ENCODE measurements around the gene NQO2. TPM values are rescaled to one million over a fixed set of nuclear protein-coding genes. Genes with fewer than 3 reads are reported as not detected.
A peak's percentile ranks its signal among the peaks of the same experiment; 100 is the strongest.

NQO2 gene
- total and polyA plus RNA-seq, 2 of the 13 experiments (the other 11 are each of a cell fraction or from before 2014, with no cell fraction given), result 32.2 to 56.5 TPM

DNA sequence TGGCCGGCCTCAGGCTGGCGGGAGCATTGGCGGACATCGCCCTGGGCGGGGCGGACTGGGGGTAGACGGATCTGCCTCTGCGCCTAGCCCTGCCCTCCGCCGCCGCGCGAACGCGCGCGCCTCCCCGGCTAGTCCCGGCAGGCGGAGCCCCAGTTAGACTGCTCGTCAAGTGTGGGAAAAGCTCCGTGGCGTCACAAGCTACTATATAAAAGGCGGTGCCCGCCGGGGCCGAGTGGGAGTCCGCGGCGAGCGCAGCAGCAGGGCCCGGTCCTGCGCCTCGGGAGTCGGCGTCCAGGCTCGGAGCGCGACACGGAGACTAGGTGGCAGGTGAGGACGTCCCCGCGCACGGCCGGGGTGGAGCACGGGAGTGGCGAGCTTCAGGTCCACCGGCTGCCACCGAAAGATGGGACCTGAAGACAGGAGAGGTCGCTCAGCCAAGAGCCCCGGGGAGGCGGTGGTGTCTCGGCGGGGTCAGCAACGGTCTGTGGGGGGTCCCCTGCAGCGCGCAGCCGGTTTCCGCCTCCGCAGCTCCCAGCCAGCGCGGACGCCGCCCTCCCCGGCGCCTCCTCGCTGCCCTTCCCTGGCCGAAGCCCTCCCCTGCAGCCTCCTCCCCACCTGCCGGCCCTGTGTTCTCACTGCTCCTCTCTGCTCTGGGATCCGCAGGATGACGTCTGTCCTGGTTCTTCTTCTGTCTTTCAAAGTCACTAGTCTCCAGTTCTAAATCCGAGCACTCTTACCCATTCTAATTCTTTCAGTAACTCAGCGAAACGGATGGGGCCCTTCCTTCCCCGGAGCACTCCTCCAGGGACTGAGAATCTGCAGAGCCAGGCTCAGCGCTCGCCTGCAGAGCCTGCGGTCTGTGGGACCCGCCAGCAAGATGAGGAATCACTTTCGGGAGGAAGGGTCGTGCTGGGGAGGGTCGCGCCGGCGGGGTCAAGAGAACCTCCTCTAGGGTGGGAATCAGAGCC lies 64.3 kb downstream of the NQO2 start (continued):
- TF ChIP-seq, protein P1, sequence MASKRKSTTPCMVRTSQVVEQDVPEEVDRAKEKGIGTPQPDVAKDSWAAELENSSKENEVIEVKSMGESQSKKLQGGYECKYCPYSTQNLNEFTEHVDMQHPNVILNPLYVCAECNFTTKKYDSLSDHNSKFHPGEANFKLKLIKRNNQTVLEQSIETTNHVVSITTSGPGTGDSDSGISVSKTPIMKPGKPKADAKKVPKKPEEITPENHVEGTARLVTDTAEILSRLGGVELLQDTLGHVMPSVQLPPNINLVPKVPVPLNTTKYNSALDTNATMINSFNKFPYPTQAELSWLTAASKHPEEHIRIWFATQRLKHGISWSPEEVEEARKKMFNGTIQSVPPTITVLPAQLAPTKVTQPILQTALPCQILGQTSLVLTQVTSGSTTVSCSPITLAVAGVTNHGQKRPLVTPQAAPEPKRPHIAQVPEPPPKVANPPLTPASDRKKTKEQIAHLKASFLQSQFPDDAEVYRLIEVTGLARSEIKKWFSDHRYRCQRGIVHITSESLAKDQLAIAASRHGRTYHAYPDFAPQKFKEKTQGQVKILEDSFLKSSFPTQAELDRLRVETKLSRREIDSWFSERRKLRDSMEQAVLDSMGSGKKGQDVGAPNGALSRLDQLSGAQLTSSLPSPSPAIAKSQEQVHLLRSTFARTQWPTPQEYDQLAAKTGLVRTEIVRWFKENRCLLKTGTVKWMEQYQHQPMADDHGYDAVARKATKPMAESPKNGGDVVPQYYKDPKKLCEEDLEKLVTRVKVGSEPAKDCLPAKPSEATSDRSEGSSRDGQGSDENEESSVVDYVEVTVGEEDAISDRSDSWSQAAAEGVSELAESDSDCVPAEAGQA (IDR thresholded peaks at IDR 0.05; ENCODE audit: low read depth), result peak; percentile 26
- TF ChIP-seq, protein P1 (CRISPR knock-in tag; IDR thresholded peaks at IDR 0.05; ENCODE audit: borderline replicate concordance), result peak; percentile 36; the same call in 1 of the 2 replicates
- TF ChIP-seq ZNF563 (CRISPR knock-in tag; IDR thresholded peaks at IDR 0.05) (peak; percentile 92), KLF9 (CRISPR knock-in tag; IDR thresholded peaks at IDR 0.05; ENCODE audit: low read depth) (peak; percentile 37; the same call in 1 of the 2 replicates), ZNF570 (CRISPR knock-in tag; IDR thresholded peaks at IDR 0.05; ENCODE audit: borderline replicate concordance) (no peak), ARHGAP35 (CRISPR knock-in tag; IDR thresholded peaks at IDR 0.05; ENCODE audit: borderline replicate concordance) (peak; percentile 45; the same call in 1 of the 2 replicates), ZNF766 (CRISPR knock-in tag; IDR thresholded peaks at IDR 0.05; ENCODE audit: borderline replicate concordance) (peak; percentile 66; the same call in 1 of the 2 replicates), ZNF512B (CRISPR knock-in tag; IDR thresholded peaks at IDR 0.05; ENCODE audit: borderline replicate concordance) (peak; percentile 78), ZNF253 (CRISPR knock-in tag; IDR thresholded peaks at IDR 0.05; ENCODE audit: borderline replicate concordance) (peak; percentile 80), ZNF816 (CRISPR knock-in tag; IDR thresholded peaks at IDR 0.05; ENCODE audit: borderline replicate concordance) (peak; percentile 65; the same call in 1 of the 2 replicates)
- TF ChIP-seq, protein P2, sequence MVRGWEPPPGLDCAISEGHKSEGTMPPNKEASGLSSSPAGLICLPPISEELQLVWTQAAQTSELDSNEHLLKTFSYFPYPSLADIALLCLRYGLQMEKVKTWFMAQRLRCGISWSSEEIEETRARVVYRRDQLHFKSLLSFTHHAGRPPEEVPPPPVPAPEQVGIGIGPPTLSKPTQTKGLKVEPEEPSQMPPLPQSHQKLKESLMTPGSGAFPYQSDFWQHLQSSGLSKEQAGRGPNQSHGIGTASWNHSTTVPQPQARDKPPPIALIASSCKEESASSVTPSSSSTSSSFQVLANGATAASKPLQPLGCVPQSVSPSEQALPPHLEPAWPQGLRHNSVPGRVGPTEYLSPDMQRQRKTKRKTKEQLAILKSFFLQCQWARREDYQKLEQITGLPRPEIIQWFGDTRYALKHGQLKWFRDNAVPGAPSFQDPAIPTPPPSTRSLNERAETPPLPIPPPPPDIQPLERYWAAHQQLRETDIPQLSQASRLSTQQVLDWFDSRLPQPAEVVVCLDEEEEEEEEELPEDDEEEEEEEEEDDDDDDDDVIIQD (CRISPR knock-in tag; IDR thresholded peaks at IDR 0.05; ENCODE audit: low read depth), result no peak
- TF ChIP-seq, protein P3, sequence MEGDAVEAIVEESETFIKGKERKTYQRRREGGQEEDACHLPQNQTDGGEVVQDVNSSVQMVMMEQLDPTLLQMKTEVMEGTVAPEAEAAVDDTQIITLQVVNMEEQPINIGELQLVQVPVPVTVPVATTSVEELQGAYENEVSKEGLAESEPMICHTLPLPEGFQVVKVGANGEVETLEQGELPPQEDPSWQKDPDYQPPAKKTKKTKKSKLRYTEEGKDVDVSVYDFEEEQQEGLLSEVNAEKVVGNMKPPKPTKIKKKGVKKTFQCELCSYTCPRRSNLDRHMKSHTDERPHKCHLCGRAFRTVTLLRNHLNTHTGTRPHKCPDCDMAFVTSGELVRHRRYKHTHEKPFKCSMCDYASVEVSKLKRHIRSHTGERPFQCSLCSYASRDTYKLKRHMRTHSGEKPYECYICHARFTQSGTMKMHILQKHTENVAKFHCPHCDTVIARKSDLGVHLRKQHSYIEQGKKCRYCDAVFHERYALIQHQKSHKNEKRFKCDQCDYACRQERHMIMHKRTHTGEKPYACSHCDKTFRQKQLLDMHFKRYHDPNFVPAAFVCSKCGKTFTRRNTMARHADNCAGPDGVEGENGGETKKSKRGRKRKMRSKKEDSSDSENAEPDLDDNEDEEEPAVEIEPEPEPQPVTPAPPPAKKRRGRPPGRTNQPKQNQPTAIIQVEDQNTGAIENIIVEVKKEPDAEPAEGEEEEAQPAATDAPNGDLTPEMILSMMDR (CRISPR knock-in tag; IDR thresholded peaks at IDR 0.05), result peak; percentile 42; the same call in 1 of the 2 replicates
- TF ChIP-seq, protein P4, sequence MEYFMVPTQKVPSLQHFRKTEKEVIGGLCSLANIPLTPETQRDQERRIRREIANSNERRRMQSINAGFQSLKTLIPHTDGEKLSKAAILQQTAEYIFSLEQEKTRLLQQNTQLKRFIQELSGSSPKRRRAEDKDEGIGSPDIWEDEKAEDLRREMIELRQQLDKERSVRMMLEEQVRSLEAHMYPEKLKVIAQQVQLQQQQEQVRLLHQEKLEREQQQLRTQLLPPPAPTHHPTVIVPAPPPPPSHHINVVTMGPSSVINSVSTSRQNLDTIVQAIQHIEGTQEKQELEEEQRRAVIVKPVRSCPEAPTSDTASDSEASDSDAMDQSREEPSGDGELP (IDR thresholded peaks at IDR 0.05; ENCODE audit: borderline replicate concordance, low read depth), result no peak; the same call in 1 of the 2 replicates
